Measurements from ENCODE around the gene MYBBP1A. TPM values are rescaled to one million over a fixed set of nuclear protein-coding genes. Genes with fewer than 3 reads are reported as not detected.

The MYBBP1A gene
- polyA plus RNA-seq, 3 donors = 4.2 to 22.3 (median 5.3) TPM

DNA sequence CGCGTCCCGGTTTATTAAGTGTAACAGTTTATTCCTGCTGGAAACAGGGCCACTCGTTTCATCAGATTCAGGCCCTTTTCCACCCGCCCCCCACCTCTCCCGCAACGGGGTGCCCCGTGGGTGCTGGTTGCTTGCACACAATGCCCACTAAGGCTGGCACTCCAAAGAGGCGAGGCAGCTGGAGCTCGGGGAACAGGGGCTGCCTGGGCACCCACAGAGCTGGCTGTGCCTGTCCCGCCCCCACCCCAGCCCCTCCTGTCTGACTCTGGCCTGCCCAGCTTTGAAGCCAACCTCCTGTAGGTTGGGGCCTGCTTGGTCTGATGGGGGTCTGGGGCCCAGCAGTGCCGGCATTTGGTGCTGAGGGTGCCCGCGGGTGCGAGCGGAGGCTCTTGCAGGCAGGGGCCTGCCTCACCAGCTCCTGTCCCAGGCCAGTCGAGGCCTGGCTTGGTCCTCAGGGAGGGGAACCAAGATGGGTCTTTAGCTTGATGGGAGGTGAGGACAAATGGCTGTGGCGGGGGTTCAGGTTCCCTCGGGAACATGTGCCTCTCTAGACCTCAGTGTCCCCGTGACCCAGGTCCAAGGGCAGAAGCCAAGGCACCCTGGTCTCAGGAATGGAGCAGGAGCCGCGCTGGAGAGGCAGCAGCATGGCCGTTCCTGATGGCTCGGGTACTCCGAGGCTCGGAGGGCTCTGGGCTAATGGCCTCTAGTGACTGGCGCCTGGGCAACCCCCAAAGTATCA is 20.1 kb downstream of the MYBBP1A start:
- no peak overlapping the region for H3K4me3 Mint-ChIP-seq
- no peak for DNase-seq

DNA sequence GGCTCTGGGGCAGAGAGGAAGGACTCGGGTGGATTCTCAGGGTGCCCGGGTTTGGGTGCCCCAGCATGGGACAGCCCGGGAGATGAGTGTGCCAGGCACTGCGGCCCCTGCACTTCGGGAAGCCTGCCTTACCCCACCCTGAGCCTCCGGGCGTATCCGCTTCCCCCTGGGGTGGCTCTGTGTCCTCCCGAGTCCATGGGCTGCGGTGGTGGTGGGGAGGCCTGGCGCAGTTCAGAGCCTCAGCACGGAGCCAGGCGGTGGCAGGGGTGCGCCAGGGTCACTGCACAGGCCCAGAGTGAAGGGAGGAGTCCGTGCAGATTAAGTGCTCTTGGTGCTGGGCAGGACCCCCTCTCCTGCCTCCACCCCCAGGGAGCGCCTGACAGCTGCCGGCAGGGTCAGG is 20.7 kb downstream of the MYBBP1A start:
- Histone ChIP-seq H3K4me2 (replicated peaks; ENCODE audit: extremely low read depth, low read length, poor library complexity, severe bottlenecking) (no peak overlapping the region), H3K27me3 (ENCODE audit: control insufficient read depth in 2 of 2, insufficient read depth in 2 of 2, low read length in 2 of 2) (no peaks in the 10 kb centered on the region), H3K27ac (ENCODE audit: low read depth in 1 of 2, low read length in 2 of 2) (no peak overlapping the region), H3K4me3 (replicated peaks in 1 of 3; ENCODE audit: low read depth in 2 of 3, low read length in 3 of 3) (no peak overlapping the region), H3K9me3 (replicated peaks in 1 of 2; ENCODE audit: control insufficient read depth in 1 of 2, insufficient read depth in 1 of 2, low read length in 2 of 2) (no peaks in the 10 kb centered on the region), H3K4me1 (ENCODE audit: control insufficient read depth in 1 of 2, insufficient read depth in 2 of 2, low read length in 2 of 2) (peaks cover 22 to 25% of the 10 kb centered on the region in 2 donors), H3K79me2 (ENCODE audit: insufficient read depth, low read length) (no peaks in the 10 kb centered on the region), H3K9ac (ENCODE audit: insufficient read depth, low read length, poor library complexity, severe bottlenecking) (no peak overlapping the region), H2AFZ (ENCODE audit: insufficient read depth, low read depth, low read length, poor library complexity, severe bottlenecking) (no peak overlapping the region), H3K36me3 (replicated peaks in 1 of 2; ENCODE audit: control insufficient read depth in 1 of 2, insufficient read depth in 2 of 2, low read length in 2 of 2) (peaks cover 19% of the 10 kb centered on the region in 2 donors), H4K20me1 (ENCODE audit: insufficient read depth, low read length) (no peaks in the 10 kb centered on the region)
- TF ChIP-seq, protein P1, sequence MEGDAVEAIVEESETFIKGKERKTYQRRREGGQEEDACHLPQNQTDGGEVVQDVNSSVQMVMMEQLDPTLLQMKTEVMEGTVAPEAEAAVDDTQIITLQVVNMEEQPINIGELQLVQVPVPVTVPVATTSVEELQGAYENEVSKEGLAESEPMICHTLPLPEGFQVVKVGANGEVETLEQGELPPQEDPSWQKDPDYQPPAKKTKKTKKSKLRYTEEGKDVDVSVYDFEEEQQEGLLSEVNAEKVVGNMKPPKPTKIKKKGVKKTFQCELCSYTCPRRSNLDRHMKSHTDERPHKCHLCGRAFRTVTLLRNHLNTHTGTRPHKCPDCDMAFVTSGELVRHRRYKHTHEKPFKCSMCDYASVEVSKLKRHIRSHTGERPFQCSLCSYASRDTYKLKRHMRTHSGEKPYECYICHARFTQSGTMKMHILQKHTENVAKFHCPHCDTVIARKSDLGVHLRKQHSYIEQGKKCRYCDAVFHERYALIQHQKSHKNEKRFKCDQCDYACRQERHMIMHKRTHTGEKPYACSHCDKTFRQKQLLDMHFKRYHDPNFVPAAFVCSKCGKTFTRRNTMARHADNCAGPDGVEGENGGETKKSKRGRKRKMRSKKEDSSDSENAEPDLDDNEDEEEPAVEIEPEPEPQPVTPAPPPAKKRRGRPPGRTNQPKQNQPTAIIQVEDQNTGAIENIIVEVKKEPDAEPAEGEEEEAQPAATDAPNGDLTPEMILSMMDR (IDR thresholded peaks at IDR 0.05) = no peak
- intact Hi-C loops (cut with micrococcal nuclease) = no loop called here
- no peak overlapping the region for H3K4me3 Mint-ChIP-seq
- H3K27me3 Mint-ChIP-seq (ENCODE audit: low read depth in 3 of 3) = peaks cover 8 to 16% (median 8%) of the 10 kb centered on the region in 3 donors
- H3K9me3 Mint-ChIP-seq = no peaks in the 10 kb centered on the region
- 92% methylated on average over 16 of the region's 17 CpGs for WGBS (ENCODE audit: insufficient coverage)
- peaks cover 31% of the 10 kb centered on the region for H3K4me1 Mint-ChIP-seq
- H3K36me3 Mint-ChIP-seq = peaks cover 9 to 19% of the 10 kb centered on the region in 2 donors
- no peak overlapping the region for H3K27ac Mint-ChIP-seq
- DNase-seq = no peak

More for the DNA sequence above, 20.1 kb downstream of the MYBBP1A start:
- H3K4me1 ChIP-seq (ENCODE audit: control insufficient read depth in 1 of 2, insufficient read depth in 2 of 2, low read length in 2 of 2) = peaks cover 22 to 25% of the 10 kb centered on the region in 2 donors
- Mint-ChIP-seq H3K9me3 (no peaks in the 10 kb centered on the region), H3K36me3 (peaks cover 12 to 25% of the 10 kb centered on the region in 2 donors), H3K4me1 (peaks cover 31% of the 10 kb centered on the region), H3K27me3 (ENCODE audit: low read depth in 3 of 3) (peaks cover 8 to 16% (median 8%) of the 10 kb centered on the region in 3 donors), H3K27ac (no peak overlapping the region)
- H3K79me2 ChIP-seq (ENCODE audit: insufficient read depth, low read length) = no peaks in the 10 kb centered on the region
- intact Hi-C loops (cut with micrococcal nuclease) = no loop called here
- WGBS (ENCODE audit: insufficient coverage) = 95% methylated on average over 13 of the region's 27 CpGs
- TF ChIP-seq, protein P1 (IDR thresholded peaks at IDR 0.05) = no peak
- H4K20me1 ChIP-seq (ENCODE audit: insufficient read depth, low read length) = no peaks in the 10 kb centered on the region
- H3K4me3 ChIP-seq (replicated peaks in 1 of 3; ENCODE audit: low read depth in 2 of 3, low read length in 3 of 3) = no peak overlapping the region
- peaks cover 25% of the 10 kb centered on the region in 2 donors for H3K36me3 ChIP-seq (replicated peaks in 1 of 2; ENCODE audit: control insufficient read depth in 1 of 2, insufficient read depth in 2 of 2, low read length in 2 of 2)
- H3K4me2 ChIP-seq (replicated peaks; ENCODE audit: extremely low read depth, low read length, poor library complexity, severe bottlenecking) = no peak overlapping the region
- H2AFZ ChIP-seq (ENCODE audit: insufficient read depth, low read depth, low read length, poor library complexity, severe bottlenecking) = no peak overlapping the region
- H3K27me3 ChIP-seq (ENCODE audit: control insufficient read depth in 2 of 2, insufficient read depth in 2 of 2, low read length in 2 of 2) = no peaks in the 10 kb centered on the region
- no peaks in the 10 kb centered on the region for H3K9me3 ChIP-seq (replicated peaks in 1 of 2; ENCODE audit: control insufficient read depth in 1 of 2, insufficient read depth in 1 of 2, low read length in 2 of 2)
- H3K9ac ChIP-seq (ENCODE audit: insufficient read depth, low read length, poor library complexity, severe bottlenecking) = no peak overlapping the region
- no peak overlapping the region for H3K27ac ChIP-seq (ENCODE audit: low read depth in 1 of 2, low read length in 2 of 2)
